H9 (cell line): ENCODE measurements around the gene SCAP. TPM values are rescaled to one million over a fixed set of nuclear protein-coding genes. Genes with fewer than 3 reads are reported as not detected.

Experiments
- DNase-seq: peaks from one replicate; pipeline ENCODE4 v3.0.0-alpha.2; 2017
- H2AFZ ChIP-seq: one replicate; pipeline ENCODE4 v1.6.1; 2013; ENCODE audit warnings: mild to moderate bottlenecking, low read length, control low read depth, moderate library complexity
- H2AK5ac ChIP-seq: 2 replicates; pipeline ENCODE4 v1.6.1; 2013; ENCODE audit warnings: low read length, control low read depth, mixed read lengths; ENCODE audit not compliant: insufficient read length
- H2BK120ac ChIP-seq: one replicate; pipeline ENCODE4 v1.6.1; 2013; ENCODE audit warnings: low read depth, mild to moderate bottlenecking, low read length, control low read depth, inconsistent platforms; ENCODE audit not compliant: poor library complexity, severe bottlenecking
- H2BK12ac ChIP-seq: 2 replicates; pipeline ENCODE4 v1.6.1; 2013; ENCODE audit warnings: low read length, control low read depth, mixed read lengths, low read depth; ENCODE audit not compliant: insufficient read length
- H2BK15ac ChIP-seq: 2 replicates; pipeline ENCODE4 v1.6.1; 2013; ENCODE audit warnings: low read depth, low read length, control low read depth
- H2BK20ac ChIP-seq: one replicate; pipeline ENCODE4 v1.6.1; 2013; ENCODE audit warnings: low read depth, mild to moderate bottlenecking, low read length, control low read depth, inconsistent platforms; ENCODE audit not compliant: poor library complexity, severe bottlenecking
- H2BK5ac ChIP-seq: 2 replicates; pipeline ENCODE4 v1.6.1; 2013; ENCODE audit warnings: low read length, control low read depth, mixed read lengths; ENCODE audit not compliant: insufficient read length
- H3K14ac ChIP-seq: 2 replicates; pipeline ENCODE4 v1.6.1; 2013; ENCODE audit warnings: low read length, control low read depth; ENCODE audit not compliant: insufficient read depth
- H3K18ac ChIP-seq: 2 replicates; pipeline ENCODE4 v1.6.1; 2013; ENCODE audit warnings: low read depth, mild to moderate bottlenecking, mixed read lengths, low read length, control low read depth; ENCODE audit not compliant: insufficient read length
- H3K23ac ChIP-seq: 2 replicates; pipeline ENCODE4 v1.6.1; 2013; ENCODE audit warnings: low read length, control low read depth, mixed read lengths, low read depth; ENCODE audit not compliant: insufficient read length
- H3K23me2 ChIP-seq: 2 replicates; pipeline ENCODE4 v1.6.1; 2013; ENCODE audit warnings: low read depth, mild to moderate bottlenecking, mixed read lengths, low read length, control low read depth; ENCODE audit not compliant: insufficient read length, poor library complexity, severe bottlenecking
- H3K27ac ChIP-seq: 2 replicates; pipeline ENCODE4 v1.5.1; 2013; ENCODE audit warnings: low read length, control low read depth, mixed read lengths, low read depth; ENCODE audit not compliant: insufficient read length
- H3K27me3 ChIP-seq: 2 replicates; pipeline ENCODE4 v1.6.1; 2013; ENCODE audit warnings: low read length, control low read depth, inconsistent platforms; ENCODE audit not compliant: insufficient read depth
- H3K4ac ChIP-seq: 2 replicates; pipeline ENCODE4 v1.6.1; 2013; ENCODE audit warnings: low read depth, mild to moderate bottlenecking, control low read depth, inconsistent platforms, low read length, moderate library complexity
- H3K4me1 ChIP-seq: 2 replicates; pipeline ENCODE4 v1.6.1; 2013; ENCODE audit warnings: low read length, control low read depth, inconsistent platforms; ENCODE audit not compliant: insufficient read depth
- H3K4me2 ChIP-seq: 2 replicates; pipeline ENCODE4 v1.6.1; 2013; ENCODE audit warnings: low read length, control low read depth, mixed read lengths; ENCODE audit not compliant: insufficient read length, insufficient read depth
- H3K56ac ChIP-seq: 2 replicates; pipeline ENCODE4 v1.6.1; 2013; ENCODE audit warnings: low read depth, mild to moderate bottlenecking, mixed read lengths, low read length, control low read depth; ENCODE audit not compliant: insufficient read length
- H3K79me1 ChIP-seq: 2 replicates; pipeline ENCODE4 v1.6.1; 2013; ENCODE audit warnings: low read depth, mild to moderate bottlenecking, moderate library complexity, low read length, control low read depth, inconsistent platforms; ENCODE audit not compliant: insufficient read depth, poor library complexity, severe bottlenecking
- H3K79me2 ChIP-seq: 2 replicates; pipeline ENCODE4 v1.6.1; 2013; ENCODE audit warnings: low read length, control low read depth, inconsistent platforms; ENCODE audit not compliant: insufficient read depth
- H3K9ac ChIP-seq: 2 replicates; pipeline ENCODE4 v1.6.1; 2013; ENCODE audit warnings: low read length, control low read depth, mixed read lengths; ENCODE audit not compliant: insufficient read length; ENCODE audit errors: extremely low read depth
- H3K9me3 ChIP-seq: one replicate; pipeline ENCODE4 v1.6.1; 2013; ENCODE audit warnings: low read depth, low read length, inconsistent platforms; ENCODE audit not compliant: control insufficient read depth
- H3T11ph ChIP-seq: one replicate; pipeline ENCODE4 v1.6.1; 2013; ENCODE audit warnings: mild to moderate bottlenecking, low read length, control low read depth, inconsistent platforms
- H4K20me1 ChIP-seq: one replicate; pipeline ENCODE4 v1.6.1; 2013; ENCODE audit not compliant: control insufficient read depth, insufficient read length, insufficient read depth
- H4K5ac ChIP-seq: 2 replicates; pipeline ENCODE4 v1.6.1; 2013; ENCODE audit warnings: low read depth, mild to moderate bottlenecking, mixed read lengths, low read length, control low read depth; ENCODE audit not compliant: insufficient read length
- H4K8ac ChIP-seq: replicated peaks from 2 replicates; pipeline ENCODE4 v1.6.1; 2013; ENCODE audit warnings: low read length, control low read depth, mixed read lengths, low read depth; ENCODE audit not compliant: insufficient read length
- H4K91ac ChIP-seq: 2 replicates; pipeline ENCODE4 v1.6.1; 2013; ENCODE audit warnings: low read depth, mild to moderate bottlenecking, moderate library complexity, mixed read lengths, low read length, control low read depth; ENCODE audit not compliant: insufficient read length
- H3K27ac Mint-ChIP-seq, 3 experiments: 2 replicates in 2 of 3; 3 replicates in 1 of 3; pipeline ENCODE4 v1.8.0; 2020 to 2021; ENCODE audit warnings: mixed read lengths in 3 of 3, mild to moderate bottlenecking in 1 of 3, moderate library complexity in 1 of 3
- H3K27me3 Mint-ChIP-seq: 2 replicates; pipeline ENCODE4 v1.8.0; 2021; ENCODE audit warnings: low read depth, mild to moderate bottlenecking, moderate library complexity, mixed read lengths
- H3K36me3 Mint-ChIP-seq, 3 experiments: 2 replicates in 2 of 3; 3 replicates in 1 of 3; pipeline ENCODE4 v1.8.0; 2020 to 2021; ENCODE audit warnings: low read depth in 3 of 3, mixed read lengths in 3 of 3; ENCODE audit not compliant: insufficient read depth in 1 of 3
- H3K4me1 Mint-ChIP-seq, 2 experiments: 2 replicates each; pipeline ENCODE4 v1.8.0; 2020; ENCODE audit warnings: mixed read lengths in 2 of 2
- H3K4me3 Mint-ChIP-seq, 2 experiments: 2 replicates in 1 of 2; 3 replicates in 1 of 2; pipeline ENCODE4 v1.8.0; 2020 to 2021; ENCODE audit warnings: mild to moderate bottlenecking in 2 of 2, mixed read lengths in 2 of 2, moderate library complexity in 1 of 2
- H3K9me3 Mint-ChIP-seq, 2 experiments: 2 replicates in 1 of 2; 3 replicates in 1 of 2; pipeline ENCODE4 v1.8.0; 2020; ENCODE audit warnings: mild to moderate bottlenecking in 2 of 2, mixed read lengths in 2 of 2, moderate library complexity in 1 of 2
- WGBS: extraction: QIAGEN DNeasy Blood & Tissue Kit; methylation state at CpG from one replicate; pipeline ENCODE4 v1.1.7; 2013; ENCODE audit warnings: missing lambda C conversion rate, low lambda C conversion rate, mixed read lengths; ENCODE audit not compliant: insufficient read length; ENCODE audit errors: extremely low coverage; 5-methylcytosine and 5-hydroxymethylcytosine counted together
- total RNA-seq: library from RNA; stranded (reverse); gene quantifications from 2 replicates; pipeline ENCODE4 v1.2.1, GENCODE V29; 2021
- TF ChIP-seq, protein P1 (sequence below): fragments of 200-600 bp; sonication (generic); conservative IDR thresholded peaks from 3 replicates; pipeline ENCODE4 v1.8.0; 2021; ENCODE audit warnings: antibody characterized with exemption, mild to moderate bottlenecking

Gene SCAP
- total RNA-seq, 1 experiment from 2014 or later = 104 TPM

DNA sequence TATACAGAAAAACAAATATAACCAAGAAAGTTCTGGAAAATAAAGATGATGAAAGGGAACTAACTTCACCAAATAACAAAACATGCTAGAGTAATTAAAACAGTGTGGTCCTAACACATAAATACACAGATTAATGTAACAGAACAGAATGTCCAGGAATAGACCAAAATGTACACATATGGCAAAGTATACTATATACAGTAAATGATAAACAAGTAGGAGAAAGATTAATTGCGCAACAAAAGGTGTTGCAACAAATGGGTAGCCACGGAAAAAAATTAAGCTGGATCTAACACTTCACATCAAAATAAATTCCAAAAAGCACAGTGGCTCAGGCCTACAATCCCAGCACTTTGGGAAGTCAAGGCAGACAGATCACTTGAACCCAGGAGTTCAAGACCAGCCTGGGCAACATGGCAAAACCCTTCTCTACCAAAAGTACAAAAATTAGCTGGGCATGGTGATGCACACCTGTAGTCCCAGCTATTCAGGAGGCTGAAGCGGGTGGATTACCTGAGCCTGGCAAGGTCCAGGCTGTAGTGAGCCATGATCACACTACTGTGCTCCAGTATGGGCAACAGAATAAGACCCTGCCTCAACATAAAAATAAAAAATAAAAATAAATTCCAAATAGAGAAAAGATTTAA lies 19.8 kb downstream of the SCAP start:
- WGBS = no CpG with 5 or more reads among the region's 3 CpGs
- H3K9me3 Mint-ChIP-seq = peaks cover 5 to 9% of the 10 kb centered on the region in 2 experiments; a peak in 4 of 5 replicates

More for the DNA sequence above, 19.8 kb downstream of the SCAP start:
- Histone ChIP-seq H3K79me1 (peaks cover 10% of the 10 kb centered on the region), H4K5ac (no peak overlapping the region), H4K8ac (no peak overlapping the region), H3T11ph (no peak overlapping the region), H3K4ac (no peak overlapping the region), H3K4me2 (no peak overlapping the region), H3K56ac (no peak overlapping the region), H2BK20ac (no peak overlapping the region), H3K23me2 (no peaks in the 10 kb centered on the region), H2BK5ac (no peak overlapping the region), H3K4me1 (no peaks in the 10 kb centered on the region), H2AK5ac (no peak overlapping the region), H2AFZ (no peak overlapping the region), H3K9me3 (no peaks in the 10 kb centered on the region), H3K18ac (no peak overlapping the region), H2BK12ac (no peak overlapping the region), H3K14ac (no peak overlapping the region), H3K9ac (no peak overlapping the region), H3K79me2 (peaks cover 1% of the 10 kb centered on the region; the same call in 1 of the 2 replicates), H3K27ac (no peak overlapping the region), H2BK120ac (no peak overlapping the region), H4K91ac (no peak overlapping the region), H2BK15ac (no peak overlapping the region), H3K27me3 (no peaks in the 10 kb centered on the region), H4K20me1 (no peaks in the 10 kb centered on the region), H3K23ac (no peak overlapping the region)
- DNase-seq = no peak
- H3K27ac Mint-ChIP-seq = 0 out of 7 replicates have a peak overlapping the region, but pooled peaks of 1 of the 3 experiments have one; percentile 15
- TF ChIP-seq, protein P1, sequence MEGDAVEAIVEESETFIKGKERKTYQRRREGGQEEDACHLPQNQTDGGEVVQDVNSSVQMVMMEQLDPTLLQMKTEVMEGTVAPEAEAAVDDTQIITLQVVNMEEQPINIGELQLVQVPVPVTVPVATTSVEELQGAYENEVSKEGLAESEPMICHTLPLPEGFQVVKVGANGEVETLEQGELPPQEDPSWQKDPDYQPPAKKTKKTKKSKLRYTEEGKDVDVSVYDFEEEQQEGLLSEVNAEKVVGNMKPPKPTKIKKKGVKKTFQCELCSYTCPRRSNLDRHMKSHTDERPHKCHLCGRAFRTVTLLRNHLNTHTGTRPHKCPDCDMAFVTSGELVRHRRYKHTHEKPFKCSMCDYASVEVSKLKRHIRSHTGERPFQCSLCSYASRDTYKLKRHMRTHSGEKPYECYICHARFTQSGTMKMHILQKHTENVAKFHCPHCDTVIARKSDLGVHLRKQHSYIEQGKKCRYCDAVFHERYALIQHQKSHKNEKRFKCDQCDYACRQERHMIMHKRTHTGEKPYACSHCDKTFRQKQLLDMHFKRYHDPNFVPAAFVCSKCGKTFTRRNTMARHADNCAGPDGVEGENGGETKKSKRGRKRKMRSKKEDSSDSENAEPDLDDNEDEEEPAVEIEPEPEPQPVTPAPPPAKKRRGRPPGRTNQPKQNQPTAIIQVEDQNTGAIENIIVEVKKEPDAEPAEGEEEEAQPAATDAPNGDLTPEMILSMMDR = no peak
- peaks cover 13 to 14% (median 13%) of the 10 kb centered on the region in 3 experiments for H3K36me3 Mint-ChIP-seq
- no peak overlapping the region for H3K4me3 Mint-ChIP-seq
- no peaks in the 10 kb centered on the region for H3K27me3 Mint-ChIP-seq
- peaks cover 0 to 2% of the 10 kb centered on the region in 2 experiments; a peak in 1 of 4 replicates for H3K4me1 Mint-ChIP-seq
